Measurements from ENCODE around the gene GIPC2. TPM values are rescaled to one million over a fixed set of nuclear protein-coding genes. Genes with fewer than 3 reads are reported as not detected.
"Not testable (repeated sequence)": the region's sequence is repeated elsewhere in the genome, so short reads cannot be mapped to it uniquely, and the experiment has no call there.

The GIPC2 gene
- polyA plus RNA-seq, 2 donors = 0.96 to 1.5 TPM

DNA sequence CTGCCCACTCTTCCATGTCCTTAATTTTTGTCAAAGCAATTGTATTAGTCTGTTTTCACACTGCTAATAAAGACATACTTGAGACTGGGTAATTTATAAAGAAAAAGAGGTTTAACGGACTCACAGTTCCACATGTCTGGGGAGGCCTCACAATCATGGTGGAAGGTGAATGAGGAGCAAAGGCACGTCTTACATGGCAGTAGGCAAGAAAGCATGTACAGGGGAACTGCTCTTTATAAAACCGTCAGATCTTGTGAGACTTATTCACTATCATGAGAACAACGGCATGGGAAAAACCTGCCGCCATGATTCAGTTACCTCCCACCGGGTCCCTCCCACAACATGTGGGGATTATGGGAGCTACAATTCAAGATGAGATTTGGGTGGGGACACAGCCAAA is 74.7 kb downstream of the GIPC2 start:
- H3K36me3 ChIP-seq (ENCODE audit: control insufficient read depth in 2 of 2, insufficient read depth in 2 of 2, low read length in 1 of 2); H3K4me1 ChIP-seq (ENCODE audit: control insufficient read depth in 2 of 2, insufficient read depth in 2 of 2, low read length in 1 of 2); H3K4me3 ChIP-seq (ENCODE audit: low read depth in 1 of 2, low read length in 2 of 2); H3K27ac ChIP-seq (ENCODE audit: low read depth in 2 of 2, low read length in 1 of 2); H3K27me3 ChIP-seq (ENCODE audit: control insufficient read depth in 1 of 2, insufficient read depth in 2 of 2, low read length in 2 of 2); H3K9me3 ChIP-seq (ENCODE audit: control insufficient read depth in 2 of 2, insufficient read depth in 1 of 2, low read depth in 1 of 2, low read length in 1 of 2): not testable (repeated sequence)
- 95 to 99% methylated on average over 6 of the region's 6 CpGs for WGBS, 2 donors

DNA sequence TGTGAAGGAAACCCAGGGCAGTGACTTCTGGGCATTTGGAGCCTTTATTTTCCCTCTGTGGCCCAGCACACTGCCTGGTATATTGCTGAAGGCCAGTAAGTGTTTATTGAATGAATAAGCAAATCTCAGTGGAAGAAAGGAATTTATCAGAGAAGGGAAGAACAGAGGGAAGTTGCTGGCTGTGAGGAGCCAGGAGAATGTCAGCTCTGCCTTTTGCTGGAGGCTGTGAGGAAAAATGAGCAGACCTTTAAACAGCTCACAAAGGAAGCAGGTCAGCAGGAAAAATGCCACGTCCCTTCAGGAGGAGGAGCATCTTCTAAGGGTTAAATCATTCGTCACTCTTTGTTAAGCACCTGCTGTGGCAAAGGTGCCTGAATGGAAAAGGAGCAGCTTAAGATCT is 75.9 kb downstream of the GIPC2 start:
- 59 to 61% methylated on average over 2 of the region's 2 CpGs for WGBS, 2 donors

DNA sequence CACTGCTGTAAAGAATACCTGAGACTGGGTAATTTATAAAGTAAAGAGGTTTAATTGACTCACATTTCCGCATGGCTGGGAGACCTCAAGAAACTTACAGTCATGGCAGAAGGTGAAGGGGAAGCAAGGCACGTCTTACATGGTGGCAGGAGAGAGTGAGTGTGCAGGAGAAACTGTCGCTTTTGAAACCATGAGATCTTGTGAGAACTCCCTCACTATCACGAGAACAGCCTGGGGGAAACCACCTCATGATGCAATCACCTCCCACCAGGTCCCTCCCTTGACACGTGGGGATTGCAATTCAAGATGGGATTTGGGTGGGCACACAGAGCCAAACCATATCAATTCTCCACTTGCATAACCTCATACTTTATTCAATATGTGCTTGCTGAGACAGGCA is 76.6 kb downstream of the GIPC2 start:
- H3K36me3 ChIP-seq (ENCODE audit: control insufficient read depth in 2 of 2, insufficient read depth in 2 of 2, low read length in 1 of 2) = no peaks in the 10 kb centered on the region
- 66 to 78% methylated on average over 5 of the region's 5 CpGs for WGBS, 2 donors
- H3K4me3 ChIP-seq (ENCODE audit: low read depth in 1 of 2, low read length in 2 of 2) = no peak overlapping the region
- H3K9me3 ChIP-seq (ENCODE audit: control insufficient read depth in 2 of 2, insufficient read depth in 1 of 2, low read depth in 1 of 2, low read length in 1 of 2) = no peaks in the 10 kb centered on the region
- no peaks in the 10 kb centered on the region for H3K27me3 ChIP-seq (ENCODE audit: control insufficient read depth in 1 of 2, insufficient read depth in 2 of 2, low read length in 2 of 2)
- no peaks in the 10 kb centered on the region for H3K4me1 ChIP-seq (ENCODE audit: control insufficient read depth in 2 of 2, insufficient read depth in 2 of 2, low read length in 1 of 2)
- no peak overlapping the region for H3K27ac ChIP-seq (ENCODE audit: low read depth in 2 of 2, low read length in 1 of 2)

More for the DNA sequence above, 75.9 kb downstream of the GIPC2 start:
- H3K36me3 ChIP-seq (ENCODE audit: control insufficient read depth in 2 of 2, insufficient read depth in 2 of 2, low read length in 1 of 2) = no peaks in the 10 kb centered on the region
- H3K4me1 ChIP-seq (ENCODE audit: control insufficient read depth in 2 of 2, insufficient read depth in 2 of 2, low read length in 1 of 2) = no peaks in the 10 kb centered on the region
- H3K27ac ChIP-seq (ENCODE audit: low read depth in 2 of 2, low read length in 1 of 2) = no peak overlapping the region
- no peak overlapping the region for H3K4me3 ChIP-seq (ENCODE audit: low read depth in 1 of 2, low read length in 2 of 2)
- no peaks in the 10 kb centered on the region for H3K27me3 ChIP-seq (ENCODE audit: control insufficient read depth in 1 of 2, insufficient read depth in 2 of 2, low read length in 2 of 2)
- no peaks in the 10 kb centered on the region for H3K9me3 ChIP-seq (ENCODE audit: control insufficient read depth in 2 of 2, insufficient read depth in 1 of 2, low read depth in 1 of 2, low read length in 1 of 2)

DNA sequence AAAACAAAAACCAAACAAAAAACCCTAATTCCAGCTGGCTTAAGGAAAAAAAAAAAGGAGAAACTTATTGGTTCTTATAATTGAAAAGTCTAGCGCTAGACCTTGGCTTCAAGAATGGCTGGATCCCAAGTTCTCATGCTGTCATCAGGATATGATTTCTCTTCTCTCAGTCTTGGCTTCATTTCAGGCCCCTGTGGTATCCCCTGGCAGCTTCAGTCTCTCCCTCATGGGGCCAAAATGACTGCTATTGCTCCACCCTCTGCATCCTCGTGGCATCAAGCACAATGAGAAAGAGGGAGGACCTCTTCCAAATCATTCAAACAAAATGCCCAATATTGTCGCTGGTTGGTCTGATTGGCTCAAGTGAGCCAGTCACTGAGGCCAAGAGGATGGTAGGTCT is 80.7 kb downstream of the GIPC2 start:
- no peaks in the 10 kb centered on the region for H3K27me3 ChIP-seq (ENCODE audit: control insufficient read depth in 1 of 2, insufficient read depth in 2 of 2, low read length in 2 of 2)
- H3K4me1 ChIP-seq (ENCODE audit: control insufficient read depth in 2 of 2, insufficient read depth in 2 of 2, low read length in 1 of 2) = no peaks in the 10 kb centered on the region
- H3K36me3 ChIP-seq (ENCODE audit: control insufficient read depth in 2 of 2, insufficient read depth in 2 of 2, low read length in 1 of 2) = no peaks in the 10 kb centered on the region
- no peak overlapping the region for H3K27ac ChIP-seq (ENCODE audit: low read depth in 2 of 2, low read length in 1 of 2)
- 81 to 83% methylated on average over 3 of the region's 3 CpGs for WGBS, 2 donors
- no peaks in the 10 kb centered on the region for H3K9me3 ChIP-seq (ENCODE audit: control insufficient read depth in 2 of 2, insufficient read depth in 1 of 2, low read depth in 1 of 2, low read length in 1 of 2)
- no peak overlapping the region for H3K4me3 ChIP-seq (ENCODE audit: low read depth in 1 of 2, low read length in 2 of 2)

DNA sequence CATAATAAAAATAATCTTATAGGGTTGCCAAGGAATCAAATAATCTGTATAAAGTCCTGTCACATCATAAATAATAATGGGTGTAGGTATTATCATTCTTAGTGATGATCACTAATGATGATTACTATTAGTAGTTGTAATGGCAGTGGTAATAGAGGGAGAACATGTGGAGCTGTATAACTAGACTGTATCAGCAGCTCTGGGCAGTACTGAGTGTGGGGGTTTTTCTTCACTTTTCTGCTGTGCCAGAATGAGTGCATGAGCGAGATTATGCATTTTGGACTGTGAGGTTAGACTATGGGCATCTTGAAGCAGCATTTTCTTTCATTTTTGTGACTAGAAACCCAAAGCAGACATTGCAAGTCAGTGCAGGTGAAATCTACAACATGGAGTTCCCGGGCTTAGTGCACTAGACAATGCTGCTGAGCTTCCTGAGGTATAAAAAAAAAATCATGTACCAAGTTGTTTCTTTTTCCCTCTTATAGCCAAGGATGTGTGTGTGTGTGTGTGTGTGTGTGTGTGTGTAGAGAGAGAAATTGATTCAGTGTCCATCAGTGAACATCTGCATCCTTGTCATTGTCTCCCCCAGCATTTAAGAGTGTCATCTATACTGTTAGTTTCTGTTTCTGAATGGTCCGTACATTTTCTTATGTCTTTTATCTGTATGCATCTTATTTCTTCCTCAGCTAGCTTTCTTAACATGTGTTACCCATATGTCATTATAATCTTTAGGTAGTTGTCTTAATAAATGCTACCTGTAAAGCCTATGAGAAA is 86.6 kb downstream of the GIPC2 start:
- Histone ChIP-seq H3K4me3 (ENCODE audit: low read depth in 1 of 2, low read length in 2 of 2) (no peak overlapping the region), H3K27ac (ENCODE audit: low read depth in 2 of 2, low read length in 1 of 2) (no peak overlapping the region), H3K9me3 (ENCODE audit: control insufficient read depth in 2 of 2, insufficient read depth in 1 of 2, low read depth in 1 of 2, low read length in 1 of 2) (no peaks in the 10 kb centered on the region), H3K36me3 (ENCODE audit: control insufficient read depth in 2 of 2, insufficient read depth in 2 of 2, low read length in 1 of 2) (no peaks in the 10 kb centered on the region), H3K27me3 (ENCODE audit: control insufficient read depth in 1 of 2, insufficient read depth in 2 of 2, low read length in 2 of 2) (no peaks in the 10 kb centered on the region), H3K4me1 (ENCODE audit: control insufficient read depth in 2 of 2, insufficient read depth in 2 of 2, low read length in 1 of 2) (no peaks in the 10 kb centered on the region)
- 79 to 80% methylated on average over 3 of the region's 3 CpGs for WGBS, 2 donors

DNA sequence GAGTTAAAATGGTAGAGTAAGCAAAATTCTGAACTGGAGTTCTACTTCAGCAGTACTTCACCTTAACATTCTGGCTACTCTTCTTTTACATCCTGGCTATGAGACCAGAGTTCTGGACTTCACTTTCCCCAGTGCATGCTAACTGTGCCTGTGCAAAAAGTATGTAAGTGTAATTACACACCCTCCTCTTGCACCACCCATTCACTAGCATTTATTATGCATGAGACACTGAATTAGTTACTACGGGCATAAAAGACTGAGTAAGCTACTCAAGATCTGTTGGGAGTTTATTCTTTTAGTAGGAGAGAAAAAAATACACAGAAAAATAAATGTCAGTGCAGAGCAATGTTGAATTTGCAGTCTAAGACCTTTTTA is 87.2 kb downstream of the GIPC2 start:
- H3K4me3 ChIP-seq (ENCODE audit: low read depth in 1 of 2, low read length in 2 of 2) = no peak overlapping the region
- H3K9me3 ChIP-seq (ENCODE audit: control insufficient read depth in 2 of 2, insufficient read depth in 1 of 2, low read depth in 1 of 2, low read length in 1 of 2) = no peaks in the 10 kb centered on the region
- no peaks in the 10 kb centered on the region for H3K4me1 ChIP-seq (ENCODE audit: control insufficient read depth in 2 of 2, insufficient read depth in 2 of 2, low read length in 1 of 2)
- no peak overlapping the region for H3K27ac ChIP-seq (ENCODE audit: low read depth in 2 of 2, low read length in 1 of 2)
- H3K36me3 ChIP-seq (ENCODE audit: control insufficient read depth in 2 of 2, insufficient read depth in 2 of 2, low read length in 1 of 2) = no peaks in the 10 kb centered on the region
- 86 to 92% methylated on average over 1 of the region's 1 CpG for WGBS, 2 donors
- no peaks in the 10 kb centered on the region for H3K27me3 ChIP-seq (ENCODE audit: control insufficient read depth in 1 of 2, insufficient read depth in 2 of 2, low read length in 2 of 2)

DNA sequence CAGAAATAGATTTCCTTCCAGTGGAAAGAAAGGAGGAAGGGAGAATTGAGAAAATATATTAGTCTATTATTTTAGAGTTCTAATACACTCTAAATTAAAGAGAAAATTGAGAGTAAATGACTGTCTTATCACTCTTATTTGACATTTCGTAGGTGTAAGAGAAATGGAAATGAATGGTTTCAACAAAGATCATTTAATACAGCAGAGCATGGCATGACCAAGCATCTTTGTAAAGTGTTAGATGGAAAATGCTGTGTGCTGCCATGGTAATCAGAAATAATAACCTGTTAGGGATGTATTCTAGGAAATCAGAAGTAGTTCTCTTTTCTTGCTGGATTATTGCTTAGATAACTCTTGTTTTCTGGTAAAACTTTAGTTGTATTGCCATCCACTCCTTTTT is 90.9 kb downstream of the GIPC2 start:
- Histone ChIP-seq H3K4me1 (ENCODE audit: control insufficient read depth in 2 of 2, insufficient read depth in 2 of 2, low read length in 1 of 2) (no peaks in the 10 kb centered on the region), H3K27ac (ENCODE audit: low read depth in 2 of 2, low read length in 1 of 2) (no peak overlapping the region), H3K36me3 (ENCODE audit: control insufficient read depth in 2 of 2, insufficient read depth in 2 of 2, low read length in 1 of 2) (no peaks in the 10 kb centered on the region), H3K9me3 (ENCODE audit: control insufficient read depth in 2 of 2, insufficient read depth in 1 of 2, low read depth in 1 of 2, low read length in 1 of 2) (no peaks in the 10 kb centered on the region), H3K27me3 (ENCODE audit: control insufficient read depth in 1 of 2, insufficient read depth in 2 of 2, low read length in 2 of 2) (peaks cover 0 to under 1% of the 10 kb centered on the region in 2 donors), H3K4me3 (ENCODE audit: low read depth in 1 of 2, low read length in 2 of 2) (no peak overlapping the region)
- 88% methylated on average over 1 of the region's 1 CpG for WGBS, 2 donors

DNA sequence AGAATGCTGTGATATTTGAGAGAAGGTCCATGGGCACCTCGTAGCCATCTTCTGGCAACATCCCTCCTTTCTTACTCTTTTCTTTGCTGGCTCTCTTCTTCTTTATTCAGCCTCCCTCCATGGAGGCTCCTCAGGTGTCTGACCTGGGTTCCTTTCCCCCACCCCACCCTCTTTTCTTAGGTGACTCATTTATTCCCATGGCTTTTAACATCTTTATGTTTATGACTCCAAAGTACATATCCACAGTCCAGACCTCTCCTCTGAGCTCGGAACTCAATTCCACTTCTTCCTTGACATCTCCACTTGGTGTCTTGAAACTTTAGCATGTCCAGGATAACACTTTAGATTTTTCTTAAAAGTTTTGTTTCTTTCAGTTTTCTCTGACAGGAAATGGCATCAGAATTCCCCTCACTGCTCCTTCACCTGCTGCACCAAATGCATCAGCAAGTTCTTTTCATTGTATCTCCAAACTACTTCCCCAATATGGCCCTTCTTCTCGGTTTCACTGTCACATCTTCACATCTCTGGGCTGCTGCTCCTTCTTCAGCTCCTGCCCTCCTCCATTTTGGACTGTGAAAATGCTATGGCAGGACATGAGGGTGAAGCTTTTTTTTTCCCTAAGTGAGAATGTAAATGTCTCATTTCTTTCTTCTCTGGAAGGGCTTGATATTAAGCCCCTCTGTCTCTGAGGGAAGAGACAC is 95.9 kb downstream of the GIPC2 start:
- H3K27ac ChIP-seq (ENCODE audit: low read depth in 2 of 2, low read length in 1 of 2) = no peak overlapping the region
- H3K4me3 ChIP-seq (ENCODE audit: low read depth in 1 of 2, low read length in 2 of 2) = no peak overlapping the region
- H3K27me3 ChIP-seq (ENCODE audit: control insufficient read depth in 1 of 2, insufficient read depth in 2 of 2, low read length in 2 of 2) = peaks cover 0 to 3% of the 10 kb centered on the region in 2 donors
- no peaks in the 10 kb centered on the region for H3K4me1 ChIP-seq (ENCODE audit: control insufficient read depth in 2 of 2, insufficient read depth in 2 of 2, low read length in 1 of 2)
- H3K9me3 ChIP-seq (ENCODE audit: control insufficient read depth in 2 of 2, insufficient read depth in 1 of 2, low read depth in 1 of 2, low read length in 1 of 2) = no peaks in the 10 kb centered on the region
- H3K36me3 ChIP-seq (ENCODE audit: control insufficient read depth in 2 of 2, insufficient read depth in 2 of 2, low read length in 1 of 2) = no peaks in the 10 kb centered on the region
- 90 to 91% methylated on average over 3 of the region's 3 CpGs for WGBS, 2 donors

DNA sequence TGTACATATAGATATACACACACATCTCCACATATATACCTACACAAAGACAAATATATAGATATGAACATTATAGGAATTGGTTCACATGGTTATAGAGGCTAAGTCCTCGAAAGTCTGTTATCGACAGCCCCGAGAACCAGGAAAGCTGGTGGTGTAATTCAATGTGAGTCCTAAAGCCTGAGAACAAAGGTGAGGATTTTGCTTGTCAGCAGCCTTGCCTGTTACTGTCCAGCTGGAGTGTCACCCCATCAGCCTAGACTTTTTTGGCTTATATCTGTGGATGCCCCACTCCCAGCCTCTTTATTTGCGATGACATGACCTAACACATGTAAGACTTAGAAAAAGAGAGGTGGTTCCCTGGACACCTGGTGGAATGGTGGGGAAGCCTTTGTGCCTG is 97.0 kb downstream of the GIPC2 start:
- H3K4me1 ChIP-seq (ENCODE audit: control insufficient read depth in 2 of 2, insufficient read depth in 2 of 2, low read length in 1 of 2) = no peaks in the 10 kb centered on the region
- peaks cover 0 to 3% of the 10 kb centered on the region in 2 donors for H3K27me3 ChIP-seq (ENCODE audit: control insufficient read depth in 1 of 2, insufficient read depth in 2 of 2, low read length in 2 of 2)
- H3K9me3 ChIP-seq (ENCODE audit: control insufficient read depth in 2 of 2, insufficient read depth in 1 of 2, low read depth in 1 of 2, low read length in 1 of 2) = no peaks in the 10 kb centered on the region
- no peak overlapping the region for H3K27ac ChIP-seq (ENCODE audit: low read depth in 2 of 2, low read length in 1 of 2)
- H3K36me3 ChIP-seq (ENCODE audit: control insufficient read depth in 2 of 2, insufficient read depth in 2 of 2, low read length in 1 of 2) = no peaks in the 10 kb centered on the region
- WGBS, 2 donors = 86 to 91% methylated on average over 4 of the region's 4 CpGs
- H3K4me3 ChIP-seq (ENCODE audit: low read depth in 1 of 2, low read length in 2 of 2) = no peak overlapping the region

DNA sequence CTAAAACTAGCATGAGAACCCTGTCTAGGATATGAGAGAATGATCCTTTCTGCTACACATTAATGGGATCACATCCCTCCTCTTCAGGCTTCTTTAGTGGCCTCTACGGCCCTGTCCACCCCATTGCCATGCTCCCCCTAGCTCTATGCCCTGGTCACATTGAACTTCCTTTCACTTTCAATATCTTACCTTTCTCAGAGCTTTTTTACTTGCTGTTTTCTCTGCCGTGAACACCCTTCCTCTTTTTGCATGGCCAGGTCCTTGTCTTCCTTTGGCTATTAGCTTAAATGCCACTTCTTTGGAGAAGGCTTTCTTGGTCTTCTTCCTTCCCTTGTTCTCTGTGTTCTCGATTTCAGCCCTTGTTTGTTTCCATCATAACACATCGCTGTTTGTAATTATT is 97.4 kb downstream of the GIPC2 start:
- no peak overlapping the region for H3K27ac ChIP-seq (ENCODE audit: low read depth in 2 of 2, low read length in 1 of 2)
- WGBS, 2 donors = 71% methylated on average over 4 of the region's 4 CpGs

More for the DNA sequence above, 97.4 kb downstream of the GIPC2 start:
- Histone ChIP-seq H3K27me3 (ENCODE audit: control insufficient read depth in 1 of 2, insufficient read depth in 2 of 2, low read length in 2 of 2) (peaks cover 0 to 3% of the 10 kb centered on the region in 2 donors), H3K9me3 (ENCODE audit: control insufficient read depth in 2 of 2, insufficient read depth in 1 of 2, low read depth in 1 of 2, low read length in 1 of 2) (no peaks in the 10 kb centered on the region), H3K4me3 (ENCODE audit: low read depth in 1 of 2, low read length in 2 of 2) (no peak overlapping the region), H3K4me1 (ENCODE audit: control insufficient read depth in 2 of 2, insufficient read depth in 2 of 2, low read length in 1 of 2) (no peaks in the 10 kb centered on the region), H3K36me3 (ENCODE audit: control insufficient read depth in 2 of 2, insufficient read depth in 2 of 2, low read length in 1 of 2) (no peaks in the 10 kb centered on the region)
